Transverse colon (tissue), 3 donors: Measurements from ENCODE around the gene LRFN2.

Experiments
- CTCF ChIP-seq, 5 experiments: fragments of 200-600 bp in 3 of 5; fragments of 450-650 bp in 2 of 5; sonication (generic) in 3 of 5; IDR thresholded peaks; 1 replicate in 2 of 5; 2 replicates in 3 of 5; pipeline ENCODE4 v1.5.1; 2016 to 2017; ENCODE audit warnings: antibody characterized with exemption in 5 of 5, inconsistent platforms in 3 of 5, mild to moderate bottlenecking in 2 of 5, moderate library complexity in 1 of 5
- EP300 ChIP-seq: sonication (generic); formaldehyde crosslinking; IDR thresholded peaks from one replicate; pipeline ENCODE4 v1.6.1; 2017; ENCODE audit warnings: antibody characterized with exemption, low read depth
- POLR2A ChIP-seq: fragments of 450-650 bp; IDR thresholded peaks from one replicate; pipeline ENCODE4 v1.6.1; 2016; ENCODE audit warnings: antibody characterized with exemption, mild to moderate bottlenecking, moderate library complexity

GRCh38 chr6:40511884-40512283, 75.3 kb downstream of the LRFN2 start:
- TF ChIP-seq CTCF (IDR thresholded peaks at IDR 0.05) (no peak), POLR2A (no peak), EP300 (no peak)
